Tibial nerve (tissue), 4 donors: ENCODE data around the gene GABBR2.
"Not testable (repeated sequence)": the region's sequence is repeated elsewhere in the genome, so short reads cannot be mapped to it uniquely, and the experiment has no call there.

ENCODE experiments used
- CTCF ChIP-seq, 5 experiments: fragments of 200-600 bp in 3 of 5; fragments of 450-650 bp in 2 of 5; sonication (generic) in 3 of 5; IDR thresholded peaks; one replicate each; pipeline ENCODE4 v1.5.1; 2016 to 2019; ENCODE audit warnings: antibody characterized with exemption in 5 of 5, mild to moderate bottlenecking in 3 of 5, moderate library complexity in 2 of 5
- EP300 ChIP-seq, 2 donors: sonication (generic); formaldehyde crosslinking; IDR thresholded peaks; one replicate each; pipeline ENCODE4 v1.6.1; 2017; ENCODE audit warnings: antibody characterized with exemption in 2 of 2, mild to moderate bottlenecking in 1 of 2
- POLR2A ChIP-seq, 2 donors: fragments of 450-650 bp; IDR thresholded peaks; one replicate each; pipeline ENCODE4 v1.6.1; 2017; ENCODE audit warnings: antibody characterized with exemption in 2 of 2, mild to moderate bottlenecking in 2 of 2, moderate library complexity in 2 of 2

DNA sequence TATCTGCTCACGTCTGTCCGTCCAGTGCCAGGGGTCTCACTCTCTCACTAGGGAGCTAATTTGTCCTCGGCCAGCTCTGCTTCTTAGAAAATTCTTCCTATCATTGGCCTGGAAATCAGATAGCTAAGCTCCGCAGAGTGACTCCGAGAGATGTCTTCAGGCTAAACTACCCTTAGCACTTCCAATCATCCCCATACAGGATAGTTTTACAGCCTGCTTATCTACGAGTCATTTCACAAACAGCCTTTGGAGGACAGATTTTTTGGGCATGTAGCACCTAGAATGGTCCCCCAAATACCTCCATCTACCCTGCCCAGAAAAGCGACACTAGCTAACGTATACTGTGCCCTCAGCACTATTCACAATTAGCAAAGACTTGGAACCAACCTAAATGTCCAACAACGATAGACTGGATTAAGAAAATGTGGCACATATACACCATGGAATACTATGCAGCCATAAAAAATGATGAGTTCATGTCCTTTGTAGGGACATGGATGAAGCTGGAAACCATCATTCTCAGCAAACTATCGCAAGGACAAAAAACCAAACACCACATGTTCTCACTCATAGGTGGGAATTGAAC is 123.8 kb downstream of the GABBR2 start:
- TF ChIP-seq CTCF, POLR2A, EP300 (IDR thresholded peaks at IDR 0.05): not testable (repeated sequence)
